H1 (cell line): ENCODE results near the gene ADAMTS14.

Experiments used
- RAD21 ChIP-seq, 2 experiments: IDR thresholded peaks in 1 of 2; conservative IDR thresholded peaks in 1 of 2; 2 replicates each; pipeline ENCODE4 v1.6.1; 2011; ENCODE audit warnings: low read depth in 2 of 2, low read length in 2 of 2, improper control_type of control experiment in 1 of 2, inconsistent platforms in 1 of 2, mild to moderate bottlenecking in 1 of 2, moderate library complexity in 1 of 2
- SIX5 ChIP-seq: IDR thresholded peaks from 2 replicates; pipeline ENCODE4 v1.6.1; 2011; ENCODE audit warnings: mild to moderate bottlenecking, low read depth, low read length
- TAF1 ChIP-seq: IDR thresholded peaks from 2 replicates; pipeline ENCODE4 v1.6.1; 2011; ENCODE audit warnings: mild to moderate bottlenecking, low read depth, low read length
- YY1 ChIP-seq: IDR thresholded peaks from 2 replicates; pipeline ENCODE4 v1.6.1; 2011; ENCODE audit warnings: low read depth, mild to moderate bottlenecking, low read length
- TF ChIP-seq, protein P1 (sequence below), 3 experiments: IDR thresholded peaks; 1 replicate in 2 of 3; 2 replicates in 1 of 3; pipeline versions ENCODE4 v1.5.1 to v1.6.1; 2011; ENCODE audit warnings: low read length in 3 of 3, mild to moderate bottlenecking in 3 of 3, inconsistent platforms in 2 of 3, low read depth in 1 of 3, moderate library complexity in 1 of 3; ENCODE audit not compliant: insufficient read depth in 1 of 3; ENCODE audit errors: control extremely low read depth in 1 of 3

DNA sequence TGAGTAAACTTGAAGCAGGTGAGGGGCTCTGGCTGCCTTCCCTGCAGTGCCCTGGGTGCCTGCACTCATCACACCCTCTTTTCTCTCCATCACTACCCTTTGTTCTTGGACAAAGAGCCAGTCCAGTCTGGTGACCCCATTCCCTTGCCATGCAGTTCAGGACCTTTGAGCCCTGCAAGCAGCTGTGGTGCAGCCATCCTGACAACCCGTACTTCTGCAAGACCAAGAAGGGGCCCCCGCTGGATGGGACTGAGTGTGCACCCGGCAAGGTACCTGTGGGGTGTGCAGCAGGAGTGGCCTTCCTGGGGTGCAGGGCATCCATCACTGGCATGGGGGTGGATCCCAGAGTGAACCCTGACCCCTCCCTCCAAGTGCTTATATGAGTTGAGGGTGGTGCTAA, 64.2 kb downstream of the ADAMTS14 start:
- TF ChIP-seq, protein P1, sequence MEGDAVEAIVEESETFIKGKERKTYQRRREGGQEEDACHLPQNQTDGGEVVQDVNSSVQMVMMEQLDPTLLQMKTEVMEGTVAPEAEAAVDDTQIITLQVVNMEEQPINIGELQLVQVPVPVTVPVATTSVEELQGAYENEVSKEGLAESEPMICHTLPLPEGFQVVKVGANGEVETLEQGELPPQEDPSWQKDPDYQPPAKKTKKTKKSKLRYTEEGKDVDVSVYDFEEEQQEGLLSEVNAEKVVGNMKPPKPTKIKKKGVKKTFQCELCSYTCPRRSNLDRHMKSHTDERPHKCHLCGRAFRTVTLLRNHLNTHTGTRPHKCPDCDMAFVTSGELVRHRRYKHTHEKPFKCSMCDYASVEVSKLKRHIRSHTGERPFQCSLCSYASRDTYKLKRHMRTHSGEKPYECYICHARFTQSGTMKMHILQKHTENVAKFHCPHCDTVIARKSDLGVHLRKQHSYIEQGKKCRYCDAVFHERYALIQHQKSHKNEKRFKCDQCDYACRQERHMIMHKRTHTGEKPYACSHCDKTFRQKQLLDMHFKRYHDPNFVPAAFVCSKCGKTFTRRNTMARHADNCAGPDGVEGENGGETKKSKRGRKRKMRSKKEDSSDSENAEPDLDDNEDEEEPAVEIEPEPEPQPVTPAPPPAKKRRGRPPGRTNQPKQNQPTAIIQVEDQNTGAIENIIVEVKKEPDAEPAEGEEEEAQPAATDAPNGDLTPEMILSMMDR (IDR thresholded peaks at IDR 0.05; ENCODE audit: control extremely low read depth in 1 of 3, insufficient read depth in 1 of 3, low read depth in 1 of 3, low read length in 3 of 3), result no peak
- TF ChIP-seq TAF1 (no peak), RAD21 (IDR thresholded peaks at IDR 0.05 in 1 of 2, conservative IDR thresholded peaks at IDR 0.05 in 1 of 2; ENCODE audit: low read depth in 2 of 2, low read length in 2 of 2) (no peak), YY1 (no peak), SIX5 (no peak)
